GM19099 (cell line): ENCODE data around the gene BRME1.

ENCODE experiments used
- POLR2A ChIP-seq: IDR thresholded peaks from 3 replicates; pipeline ENCODE4 v1.6.1; 2011; ENCODE audit warnings: low read depth; ENCODE audit not compliant: insufficient read length; ENCODE audit errors: extremely low read depth

Gene BRME1

GRCh38 chr19:13849991-13850909 lies 55.7 kb downstream of the BRME1 start:
- no peak for TF ChIP-seq POLR2A

- TF ChIP-seq POLR2A, result no peak
These were observed 56.9 kb downstream of the BRME1 start for GRCh38 chr19:13848798-13849676.

- no peak for TF ChIP-seq POLR2A
These were observed 57.6 kb downstream of the BRME1 start for GRCh38 chr19:13848340-13848677.

- TF ChIP-seq POLR2A, result peak; percentile 48
These were observed 58.2 kb downstream of the BRME1 start for GRCh38 chr19:13847407-13848339.

GRCh38 chr19:13846557-13847406 lies 59.1 kb downstream of the BRME1 start:
- peak; percentile 36 for TF ChIP-seq POLR2A

- no peak for TF ChIP-seq POLR2A
These were observed 61.7 kb downstream of the BRME1 start for GRCh38 chr19:13844130-13844631.

GRCh38 chr19:13843104-13843921 lies 62.6 kb downstream of the BRME1 start:
- TF ChIP-seq POLR2A, result no peak

- TF ChIP-seq POLR2A, result peak; percentile 97
These were observed 63.4 kb downstream of the BRME1 start for GRCh38 chr19:13842291-13843103.

- TF ChIP-seq POLR2A, result no peak
These were observed 64.0 kb downstream of the BRME1 start for GRCh38 chr19:13841962-13842290.

GRCh38 chr19:13841086-13841961 lies 64.6 kb downstream of the BRME1 start:
- peak; percentile 9 for TF ChIP-seq POLR2A
